Measurements from ENCODE around the gene CCDC127. TPM values are rescaled to one million over a fixed set of nuclear protein-coding genes. Genes with fewer than 3 reads are reported as not detected.

Gene CCDC127
- total and polyA plus RNA-seq, 2 donors (not counting 1 experiment from before 2014, with no cell fraction given), result 1.4 to 8.7 TPM

GRCh38 chr5:170971-171800, 46.8 kb downstream of the CCDC127 start:
- no peaks in the 10 kb centered on the region for H3K27me3 ChIP-seq (replicated peaks in 1 of 4; ENCODE audit: control extremely low read depth in 1 of 4, control insufficient read depth in 3 of 4, insufficient read depth in 4 of 4, low read length in 3 of 4)
- TF ChIP-seq EZH2 (IDR thresholded peaks at IDR 0.05; ENCODE audit: borderline replicate concordance, insufficient read depth, low read depth, low read length, poor library complexity, severe bottlenecking), result no peak
- no peak for TF ChIP-seq CTCF (IDR thresholded peaks at IDR 0.05)
- H3K4me1 ChIP-seq (ENCODE audit: control insufficient read depth in 2 of 2, insufficient read depth in 2 of 2, low read length in 2 of 2), result no peaks in the 10 kb centered on the region
- H3K9me3 ChIP-seq (ENCODE audit: control extremely low read depth in 1 of 3, control insufficient read depth in 2 of 3, insufficient read depth in 1 of 3, low read length in 2 of 3), result no peaks in the 10 kb centered on the region
- CTCF ChIA-PET, result no interaction called here
- POLR2A ChIA-PET, result no interaction called here
- H4K20me1 ChIP-seq (ENCODE audit: control insufficient read depth, insufficient read depth, low read length, poor library complexity, severe bottlenecking), result no peaks in the 10 kb centered on the region
- no peak overlapping the region for H3K4me3 ChIP-seq (ENCODE audit: control extremely low read depth in 1 of 5, extremely low read depth in 1 of 5, insufficient read depth in 1 of 5, low read depth in 2 of 5, low read length in 4 of 5)
- Mint-ChIP-seq H3K9me3 (ENCODE audit: insufficient read depth) (no peaks in the 10 kb centered on the region), H3K27ac (no peak overlapping the region), H3K27me3 (peaks cover 9% of the 10 kb centered on the region), H3K4me1 (no peaks in the 10 kb centered on the region), H3K4me3 (no peak overlapping the region)
- 89% methylated on average over 37 of the region's 37 CpGs for WGBS (ENCODE audit: insufficient coverage)
- DNase-seq (no peak), ATAC-seq (ENCODE audit: low read depth) (no peak)
- no peak overlapping the region for H3K27ac ChIP-seq (ENCODE audit: low read length in 2 of 2)
- intact Hi-C loops (cut with micrococcal nuclease), result no loop called here
- no peaks in the 10 kb centered on the region for H3K36me3 ChIP-seq (replicated peaks in 1 of 2; ENCODE audit: control extremely low read depth in 1 of 2, control insufficient read depth in 1 of 2, extremely low read depth in 1 of 2, insufficient read depth in 2 of 2, low read length in 1 of 2)
- no peak overlapping the region for H2AFZ ChIP-seq (ENCODE audit: insufficient read depth, low read depth, low read length, poor library complexity, severe bottlenecking)
- H3K9ac ChIP-seq (ENCODE audit: low read length), result no peak overlapping the region
- H3K79me2 ChIP-seq (ENCODE audit: control insufficient read depth, insufficient read depth, low read length), result no peaks in the 10 kb centered on the region
- no peak overlapping the region for H3K4me2 ChIP-seq (replicated peaks; ENCODE audit: low read depth, low read length, poor library complexity, severe bottlenecking)

GRCh38 chr5:169728-170094, 48.2 kb downstream of the CCDC127 start:
- 91% methylated on average over 11 of the region's 12 CpGs for WGBS (ENCODE audit: insufficient coverage)
- no peaks in the 10 kb centered on the region for H3K4me1 Mint-ChIP-seq
- peaks cover 0 to 3% (median 0%) of the 10 kb centered on the region in 3 donors for H3K9me3 ChIP-seq (ENCODE audit: control extremely low read depth in 1 of 3, control insufficient read depth in 2 of 3, insufficient read depth in 1 of 3, low read length in 2 of 3)
- no peaks in the 10 kb centered on the region for H3K79me2 ChIP-seq (ENCODE audit: control insufficient read depth, insufficient read depth, low read length)
- H3K27ac ChIP-seq (ENCODE audit: low read length in 2 of 2), result no peak overlapping the region
- H3K4me1 ChIP-seq (ENCODE audit: control insufficient read depth in 2 of 2, insufficient read depth in 2 of 2, low read length in 2 of 2), result no peaks in the 10 kb centered on the region
- no peak overlapping the region for H3K9ac ChIP-seq (ENCODE audit: low read length)
- peaks cover 9% of the 10 kb centered on the region for H3K27me3 Mint-ChIP-seq
- CTCF ChIA-PET, result no interaction called here
- POLR2A ChIA-PET, result no interaction called here
- H3K36me3 ChIP-seq (replicated peaks in 1 of 2; ENCODE audit: control extremely low read depth in 1 of 2, control insufficient read depth in 1 of 2, extremely low read depth in 1 of 2, insufficient read depth in 2 of 2, low read length in 1 of 2), result no peaks in the 10 kb centered on the region
- H3K27ac Mint-ChIP-seq, result no peak overlapping the region
- H2AFZ ChIP-seq (ENCODE audit: insufficient read depth, low read depth, low read length, poor library complexity, severe bottlenecking), result no peak overlapping the region
- TF ChIP-seq EZH2 (IDR thresholded peaks at IDR 0.05; ENCODE audit: borderline replicate concordance, insufficient read depth, low read depth, low read length, poor library complexity, severe bottlenecking), result no peak
- TF ChIP-seq CTCF (IDR thresholded peaks at IDR 0.05), result no peak
- DNase-seq, result no peak
- no peaks in the 10 kb centered on the region for H3K27me3 ChIP-seq (replicated peaks in 1 of 4; ENCODE audit: control extremely low read depth in 1 of 4, control insufficient read depth in 3 of 4, insufficient read depth in 4 of 4, low read length in 3 of 4)
- no peaks in the 10 kb centered on the region for H3K9me3 Mint-ChIP-seq (ENCODE audit: insufficient read depth)
- intact Hi-C loops (cut with micrococcal nuclease), result no loop called here
- no peak for ATAC-seq (ENCODE audit: low read depth)
- no peak overlapping the region for H3K4me2 ChIP-seq (replicated peaks; ENCODE audit: low read depth, low read length, poor library complexity, severe bottlenecking)
- no peak overlapping the region for H3K4me3 ChIP-seq (ENCODE audit: control extremely low read depth in 1 of 5, extremely low read depth in 1 of 5, insufficient read depth in 1 of 5, low read depth in 2 of 5, low read length in 4 of 5)
- H3K4me3 Mint-ChIP-seq, result no peak overlapping the region
- H4K20me1 ChIP-seq (ENCODE audit: control insufficient read depth, insufficient read depth, low read length, poor library complexity, severe bottlenecking), result no peaks in the 10 kb centered on the region
